ENCODE results near the gene LDLRAD4. TPM values are rescaled to one million over a fixed set of nuclear protein-coding genes. Genes with fewer than 3 reads are reported as not detected.

LDLRAD4 gene
- polyA plus RNA-seq, 1 of the 3 experiments (the other 2 are of a cell fraction) = 0.16 TPM

DNA sequence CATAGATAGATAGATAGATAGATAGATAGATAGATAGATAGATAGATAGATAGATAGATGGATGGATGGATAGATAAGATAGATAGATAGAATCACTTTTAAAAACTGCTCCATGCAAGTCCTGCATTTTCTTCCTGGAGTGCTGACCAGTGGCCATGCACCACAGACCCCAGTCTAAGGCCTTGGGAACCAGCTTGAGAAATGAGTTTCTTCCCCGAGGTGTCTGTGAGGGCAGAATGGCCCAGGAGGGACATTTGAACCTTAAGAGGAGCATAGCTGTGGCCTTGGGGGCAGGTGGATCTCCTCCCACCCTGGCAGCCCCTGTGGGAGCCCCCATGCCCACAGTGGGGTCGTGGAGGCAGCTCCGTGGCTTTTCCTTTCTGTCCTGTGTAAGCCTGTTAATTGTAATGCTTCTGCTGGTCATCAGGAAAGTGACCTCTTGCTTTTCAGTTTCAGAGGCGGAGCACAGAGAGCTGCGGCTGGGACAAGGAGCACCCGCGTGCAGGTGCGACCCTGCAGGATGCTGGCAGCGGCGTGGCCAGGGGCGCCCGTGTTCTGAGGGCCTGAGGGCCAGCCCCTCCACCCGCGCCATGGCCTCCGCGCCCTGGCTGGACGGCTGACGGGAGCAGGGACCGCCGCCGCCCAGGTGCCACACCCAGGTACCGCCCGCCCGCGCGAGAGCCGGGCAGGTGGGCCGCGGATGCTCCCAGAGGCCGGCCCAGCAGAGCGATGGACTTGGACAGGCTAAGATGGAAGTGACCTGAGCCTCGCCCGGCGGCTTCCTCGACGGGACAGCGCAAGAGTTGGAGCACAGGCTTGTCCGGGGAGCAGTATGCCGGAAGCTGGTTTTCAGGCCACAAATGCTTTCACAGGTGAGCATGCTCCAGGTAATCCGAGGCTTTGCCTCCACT lies 168.6 kb downstream of the LDLRAD4 start (continued):
- TF ChIP-seq FOXM1 (IDR thresholded peaks at IDR 0.05; ENCODE audit: low read depth) (no peak), TCF12 (IDR thresholded peaks at IDR 0.05) (no peak), MXI1 (IDR thresholded peaks at IDR 0.05; ENCODE audit: low read depth, low read length) (no peak)
- TF ChIP-seq, protein P1, sequence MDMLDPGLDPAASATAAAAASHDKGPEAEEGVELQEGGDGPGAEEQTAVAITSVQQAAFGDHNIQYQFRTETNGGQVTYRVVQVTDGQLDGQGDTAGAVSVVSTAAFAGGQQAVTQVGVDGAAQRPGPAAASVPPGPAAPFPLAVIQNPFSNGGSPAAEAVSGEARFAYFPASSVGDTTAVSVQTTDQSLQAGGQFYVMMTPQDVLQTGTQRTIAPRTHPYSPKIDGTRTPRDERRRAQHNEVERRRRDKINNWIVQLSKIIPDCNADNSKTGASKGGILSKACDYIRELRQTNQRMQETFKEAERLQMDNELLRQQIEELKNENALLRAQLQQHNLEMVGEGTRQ (IDR thresholded peaks at IDR 0.05; ENCODE audit: borderline replicate concordance, low read depth, low read length) = no peak
- TF ChIP-seq, protein P2, sequence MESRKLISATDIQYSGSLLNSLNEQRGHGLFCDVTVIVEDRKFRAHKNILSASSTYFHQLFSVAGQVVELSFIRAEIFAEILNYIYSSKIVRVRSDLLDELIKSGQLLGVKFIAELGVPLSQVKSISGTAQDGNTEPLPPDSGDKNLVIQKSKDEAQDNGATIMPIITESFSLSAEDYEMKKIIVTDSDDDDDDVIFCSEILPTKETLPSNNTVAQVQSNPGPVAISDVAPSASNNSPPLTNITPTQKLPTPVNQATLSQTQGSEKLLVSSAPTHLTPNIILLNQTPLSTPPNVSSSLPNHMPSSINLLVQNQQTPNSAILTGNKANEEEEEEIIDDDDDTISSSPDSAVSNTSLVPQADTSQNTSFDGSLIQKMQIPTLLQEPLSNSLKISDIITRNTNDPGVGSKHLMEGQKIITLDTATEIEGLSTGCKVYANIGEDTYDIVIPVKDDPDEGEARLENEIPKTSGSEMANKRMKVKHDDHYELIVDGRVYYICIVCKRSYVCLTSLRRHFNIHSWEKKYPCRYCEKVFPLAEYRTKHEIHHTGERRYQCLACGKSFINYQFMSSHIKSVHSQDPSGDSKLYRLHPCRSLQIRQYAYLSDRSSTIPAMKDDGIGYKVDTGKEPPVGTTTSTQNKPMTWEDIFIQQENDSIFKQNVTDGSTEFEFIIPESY (IDR thresholded peaks at IDR 0.05; ENCODE audit: borderline replicate concordance, low read depth) = no peak

DNA sequence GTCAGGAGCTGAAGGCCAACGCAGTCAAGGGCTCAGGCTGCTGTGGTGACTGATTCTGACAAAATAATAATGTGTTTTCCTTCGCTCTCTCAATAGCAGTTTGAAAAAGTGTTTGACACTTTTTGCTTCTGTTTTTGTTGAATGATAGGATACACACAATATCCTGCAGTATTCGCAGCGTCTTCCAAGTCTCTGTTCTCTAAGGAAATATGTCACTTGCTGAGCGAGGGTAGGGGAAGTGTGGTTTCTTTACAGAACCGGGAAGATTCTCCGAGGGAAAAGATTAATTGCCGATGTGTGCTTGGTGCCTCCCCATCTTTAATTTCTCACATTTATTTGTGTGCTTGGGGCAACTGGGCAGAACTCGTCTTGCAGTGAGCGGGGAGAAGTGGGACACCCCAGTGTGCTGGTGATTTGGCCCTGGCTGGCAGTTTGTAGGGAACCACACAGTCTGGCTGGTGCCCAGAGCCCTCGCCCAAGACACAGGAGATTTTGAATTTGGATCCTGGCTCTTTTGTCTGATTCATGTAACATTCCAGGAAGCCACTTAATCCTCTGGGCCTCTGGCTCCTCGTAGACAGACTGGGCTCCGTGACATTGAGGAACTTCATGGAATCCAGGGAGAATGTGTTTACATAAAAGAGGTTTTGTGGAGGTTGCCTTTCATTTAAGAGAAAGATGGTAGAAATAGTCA lies 169.4 kb downstream of the LDLRAD4 start:
- DNase-seq = no peak
- no peak overlapping the region for H3K27ac ChIP-seq (ENCODE audit: low read depth in 2 of 2, low read length in 1 of 2)
- no peak overlapping the region for H2AFZ ChIP-seq (ENCODE audit: low read depth)
- H3K27me3 ChIP-seq (ENCODE audit: insufficient read depth) = no peaks in the 10 kb centered on the region
- CTCF ChIA-PET = no interaction called here
- WGBS (ENCODE audit: low lambda C conversion rate) = 82% methylated on average over 12 of the region's 13 CpGs
- H4K20me1 ChIP-seq (ENCODE audit: insufficient read depth) = no peaks in the 10 kb centered on the region
- H3K9me3 ChIP-seq = no peaks in the 10 kb centered on the region
- no peak overlapping the region for H3K9ac ChIP-seq
- peaks cover 0 to 9% of the 10 kb centered on the region in 2 experiments; a peak in 1 of 4 replicates for H3K4me1 ChIP-seq (ENCODE audit: control insufficient read depth in 1 of 2, insufficient read depth in 2 of 2, low read depth in 1 of 2, low read length in 1 of 2)
- no peak overlapping the region for H3K4me2 ChIP-seq
- H3K9me2 ChIP-seq = no peaks in the 10 kb centered on the region
- no peak overlapping the region for H3K4me3 ChIP-seq (ENCODE audit: low read depth in 2 of 2, low read length in 1 of 2)
- POLR2A ChIA-PET = no interaction called here
- TF ChIP-seq, protein P3, sequence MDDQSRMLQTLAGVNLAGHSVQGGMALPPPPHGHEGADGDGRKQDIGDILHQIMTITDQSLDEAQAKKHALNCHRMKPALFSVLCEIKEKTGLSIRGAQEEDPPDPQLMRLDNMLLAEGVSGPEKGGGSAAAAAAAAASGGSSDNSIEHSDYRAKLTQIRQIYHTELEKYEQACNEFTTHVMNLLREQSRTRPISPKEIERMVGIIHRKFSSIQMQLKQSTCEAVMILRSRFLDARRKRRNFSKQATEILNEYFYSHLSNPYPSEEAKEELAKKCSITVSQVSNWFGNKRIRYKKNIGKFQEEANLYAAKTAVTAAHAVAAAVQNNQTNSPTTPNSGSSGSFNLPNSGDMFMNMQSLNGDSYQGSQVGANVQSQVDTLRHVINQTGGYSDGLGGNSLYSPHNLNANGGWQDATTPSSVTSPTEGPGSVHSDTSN (IDR thresholded peaks at IDR 0.05) = no peak
- no peak for TF ChIP-seq FOXM1 (IDR thresholded peaks at IDR 0.05; ENCODE audit: low read depth)
- TF ChIP-seq, protein P4, sequence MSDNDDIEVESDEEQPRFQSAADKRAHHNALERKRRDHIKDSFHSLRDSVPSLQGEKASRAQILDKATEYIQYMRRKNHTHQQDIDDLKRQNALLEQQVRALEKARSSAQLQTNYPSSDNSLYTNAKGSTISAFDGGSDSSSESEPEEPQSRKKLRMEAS (IDR thresholded peaks at IDR 0.05; ENCODE audit: low read depth) = no peak
- no peak for TF ChIP-seq EP300 (IDR thresholded peaks at IDR 0.05; ENCODE audit: borderline replicate concordance in 1 of 2, low read depth in 1 of 2, low read length in 1 of 2)
- no peak for TF ChIP-seq RXRA (IDR thresholded peaks at IDR 0.05; ENCODE audit: borderline replicate concordance, low read depth)
- no peak for TF ChIP-seq POLR2AphosphoS5 (IDR thresholded peaks at IDR 0.05; ENCODE audit: low read depth, low read length)
- no peak for TF ChIP-seq MXI1 (IDR thresholded peaks at IDR 0.05; ENCODE audit: low read depth, low read length)
- no peak for TF ChIP-seq EZH2phosphoT487 (IDR thresholded peaks at IDR 0.05; ENCODE audit: borderline replicate concordance, low read depth)
- no peak for TF ChIP-seq RAD21 (IDR thresholded peaks at IDR 0.05; ENCODE audit: low read length)
- no peak for TF ChIP-seq MEF2A (IDR thresholded peaks at IDR 0.05; ENCODE audit: borderline replicate concordance, low read depth)
- TF ChIP-seq SMC3 (IDR thresholded peaks at IDR 0.05; ENCODE audit: low read depth, low read length) = no peak
- TF ChIP-seq, protein P5, sequence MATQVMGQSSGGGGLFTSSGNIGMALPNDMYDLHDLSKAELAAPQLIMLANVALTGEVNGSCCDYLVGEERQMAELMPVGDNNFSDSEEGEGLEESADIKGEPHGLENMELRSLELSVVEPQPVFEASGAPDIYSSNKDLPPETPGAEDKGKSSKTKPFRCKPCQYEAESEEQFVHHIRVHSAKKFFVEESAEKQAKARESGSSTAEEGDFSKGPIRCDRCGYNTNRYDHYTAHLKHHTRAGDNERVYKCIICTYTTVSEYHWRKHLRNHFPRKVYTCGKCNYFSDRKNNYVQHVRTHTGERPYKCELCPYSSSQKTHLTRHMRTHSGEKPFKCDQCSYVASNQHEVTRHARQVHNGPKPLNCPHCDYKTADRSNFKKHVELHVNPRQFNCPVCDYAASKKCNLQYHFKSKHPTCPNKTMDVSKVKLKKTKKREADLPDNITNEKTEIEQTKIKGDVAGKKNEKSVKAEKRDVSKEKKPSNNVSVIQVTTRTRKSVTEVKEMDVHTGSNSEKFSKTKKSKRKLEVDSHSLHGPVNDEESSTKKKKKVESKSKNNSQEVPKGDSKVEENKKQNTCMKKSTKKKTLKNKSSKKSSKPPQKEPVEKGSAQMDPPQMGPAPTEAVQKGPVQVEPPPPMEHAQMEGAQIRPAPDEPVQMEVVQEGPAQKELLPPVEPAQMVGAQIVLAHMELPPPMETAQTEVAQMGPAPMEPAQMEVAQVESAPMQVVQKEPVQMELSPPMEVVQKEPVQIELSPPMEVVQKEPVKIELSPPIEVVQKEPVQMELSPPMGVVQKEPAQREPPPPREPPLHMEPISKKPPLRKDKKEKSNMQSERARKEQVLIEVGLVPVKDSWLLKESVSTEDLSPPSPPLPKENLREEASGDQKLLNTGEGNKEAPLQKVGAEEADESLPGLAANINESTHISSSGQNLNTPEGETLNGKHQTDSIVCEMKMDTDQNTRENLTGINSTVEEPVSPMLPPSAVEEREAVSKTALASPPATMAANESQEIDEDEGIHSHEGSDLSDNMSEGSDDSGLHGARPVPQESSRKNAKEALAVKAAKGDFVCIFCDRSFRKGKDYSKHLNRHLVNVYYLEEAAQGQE (IDR thresholded peaks at IDR 0.05; ENCODE audit: low read depth, low read length) = no peak
- H3F3A ChIP-seq (replicated peaks; ENCODE audit: insufficient read depth) = no peaks in the 10 kb centered on the region
- no peaks in the 10 kb centered on the region for H3K79me2 ChIP-seq (ENCODE audit: insufficient read depth)
- no peaks in the 10 kb centered on the region for H3K36me3 ChIP-seq (replicated peaks in 1 of 2; ENCODE audit: control insufficient read depth in 1 of 2, insufficient read depth in 2 of 2, low read length in 1 of 2)

Data from SK-N-SH (cell line).